A549 (cell line): ENCODE measurements around the gene FRG2C.
"Not testable (repeated sequence)": the region's sequence is repeated elsewhere in the genome, so short reads cannot be mapped to it uniquely, and the experiment has no call there.

Source experiments
- CTCF ChIP-seq: fragments of >200 bp; sonication (Bioruptor Twin); formaldehyde crosslinking; IDR thresholded peaks from 3 replicates; pipeline ENCODE4 v1.5.1; 2016
- E2F6 ChIP-seq: IDR thresholded peaks from 2 replicates; pipeline ENCODE4 v1.6.1; 2012; ENCODE audit warnings: low read depth, borderline replicate concordance
- ESRRA ChIP-seq: fragments of 150-350 bp; IDR thresholded peaks from 2 replicates; pipeline ENCODE4 v1.6.1; 2014; ENCODE audit warnings: mild to moderate bottlenecking, low read length, borderline replicate concordance
- KDM1A ChIP-seq: fragments of 200-600 bp; sonication (generic); IDR thresholded peaks from 2 replicates; pipeline ENCODE4 v1.6.1; 2016; ENCODE audit warnings: low read depth, mild to moderate bottlenecking
- MAFK ChIP-seq: fragments of 450-650 bp; IDR thresholded peaks from 2 replicates; pipeline ENCODE4 v1.6.1; 2014; ENCODE audit not compliant: partially characterized antibody
- POLR2AphosphoS2 ChIP-seq: conservative IDR thresholded peaks from 2 replicates; pipeline ENCODE4 v1.6.1; 2012; ENCODE audit warnings: low read length, improper control_type of control experiment, inconsistent platforms
- RAD21 ChIP-seq, 2 experiments: fragments of >200 bp in 1 of 2; sonication (Bioruptor Twin) in 1 of 2; formaldehyde crosslinking in 1 of 2; IDR thresholded peaks in 1 of 2; conservative IDR thresholded peaks in 1 of 2; 2 replicates in 1 of 2; 3 replicates in 1 of 2; pipeline ENCODE4 v1.6.1; 2012 to 2018; ENCODE audit warnings: inconsistent platforms in 1 of 2
- REST ChIP-seq: fragments of 200-600 bp; sonication (generic); IDR thresholded peaks from 2 replicates; pipeline ENCODE4 v1.6.1; 2016; ENCODE audit warnings: antibody characterized with exemption, mild to moderate bottlenecking, moderate library complexity

GRCh38 chr3:75630887-75631535 is 33.1 kb upstream of the FRG2C start:
- TF ChIP-seq POLR2AphosphoS2; KDM1A; REST; E2F6; MAFK; CTCF; RAD21 (conservative IDR thresholded peaks at IDR 0.05 in 1 of 2, IDR thresholded peaks at IDR 0.05 in 1 of 2); ESRRA: not testable (repeated sequence)
